Renal cortical epithelial cell (primary cell): ENCODE data around the gene MEOX2. TPM values are rescaled to one million over a fixed set of nuclear protein-coding genes. Genes with fewer than 3 reads are reported as not detected.

Source experiments
- DNase-seq: peaks from one replicate; pipeline ENCODE4 v3.0.0-alpha.2; 2011; ENCODE audit warnings: low read depth
- total RNA-seq: library from RNA; depleted of rRNA; stranded (reverse); fragments of >200 nt; gene quantifications from 2 replicates; pipeline ENCODE4 v1.2.3, GENCODE V29; 2014

The MEOX2 gene
- total RNA-seq: 0.05 TPM in 1 of 2 replicates, not detected in the other

DNA sequence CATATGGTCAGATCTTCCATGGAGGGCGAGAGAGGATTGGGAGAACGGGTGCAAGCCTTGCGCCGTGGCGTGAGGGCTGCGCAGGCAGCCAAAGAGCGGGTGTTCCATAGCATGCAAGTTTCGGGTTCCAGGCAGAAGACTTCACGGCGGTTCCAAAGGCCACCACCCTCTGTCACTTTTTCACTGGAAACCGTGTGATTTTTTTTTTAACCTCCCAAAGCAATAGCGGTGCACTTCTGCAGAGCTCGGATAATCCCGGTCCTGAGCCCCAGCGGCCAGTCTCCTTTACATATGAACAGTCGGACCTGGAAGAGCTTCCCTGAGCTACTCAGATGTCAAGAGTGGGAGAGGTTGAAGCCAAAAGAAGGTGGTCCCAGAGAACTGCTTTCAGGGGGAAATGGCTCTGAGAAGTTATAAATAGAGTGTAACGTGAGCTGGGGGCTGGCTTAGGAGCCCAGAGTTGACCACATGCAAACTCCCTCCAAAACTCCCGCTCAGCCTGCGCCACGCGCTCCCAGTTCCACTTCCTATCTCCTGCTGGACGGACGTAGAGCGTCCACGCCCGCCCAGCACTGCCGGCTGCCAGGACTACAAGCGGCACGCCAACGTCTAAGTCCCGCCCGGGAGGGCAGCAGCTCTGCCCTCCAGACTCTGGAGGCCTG lies at the start of gene MEOX2:
TSS of gene MEOX2 (minus strand) at position 389 of the 662 bp plus-strand sequence. CDS start at position 108, 281 bp downstream.
- DNase-seq: peak; percentile 13

DNA sequence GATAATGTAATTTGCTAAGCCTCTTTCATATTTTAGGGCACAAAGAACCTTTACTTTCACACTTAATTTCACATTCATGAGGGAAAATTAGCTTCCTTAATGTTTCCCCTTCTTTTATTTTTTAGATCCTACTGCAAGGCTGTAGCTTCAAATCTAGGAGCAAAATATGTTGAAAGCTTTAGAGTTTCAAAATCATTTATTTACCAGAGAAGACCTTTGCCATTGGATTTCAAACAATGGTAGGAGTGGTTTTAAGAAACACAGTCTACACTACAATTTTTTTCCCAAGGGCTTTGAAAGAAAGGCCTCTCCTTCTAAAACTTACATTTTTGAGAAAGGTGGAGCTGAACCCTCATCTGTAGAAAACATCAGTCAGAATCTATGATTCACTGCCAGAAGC lies 43.3 kb upstream of the MEOX2 start:
- no peak for DNase-seq

DNA sequence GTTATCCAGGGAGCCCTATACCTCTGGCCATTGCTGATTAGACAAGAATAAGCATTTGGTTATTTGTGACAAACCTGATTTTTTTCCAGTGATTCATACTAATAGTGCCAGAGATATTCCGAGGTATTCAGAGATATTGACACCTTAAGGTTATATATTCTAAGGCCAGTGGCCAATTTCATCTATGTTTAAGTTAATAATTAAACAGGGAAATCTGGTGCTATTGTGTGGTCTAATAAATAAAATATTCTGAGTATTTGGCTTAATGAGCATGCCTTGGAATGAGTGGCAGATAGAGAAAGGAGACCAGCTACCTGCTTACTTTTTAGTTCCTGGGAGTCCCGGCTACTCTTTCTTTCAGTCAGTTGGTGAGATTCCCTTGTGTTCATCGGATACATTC lies 38.6 kb upstream of the MEOX2 start:
- peak; percentile 66 for DNase-seq

DNA sequence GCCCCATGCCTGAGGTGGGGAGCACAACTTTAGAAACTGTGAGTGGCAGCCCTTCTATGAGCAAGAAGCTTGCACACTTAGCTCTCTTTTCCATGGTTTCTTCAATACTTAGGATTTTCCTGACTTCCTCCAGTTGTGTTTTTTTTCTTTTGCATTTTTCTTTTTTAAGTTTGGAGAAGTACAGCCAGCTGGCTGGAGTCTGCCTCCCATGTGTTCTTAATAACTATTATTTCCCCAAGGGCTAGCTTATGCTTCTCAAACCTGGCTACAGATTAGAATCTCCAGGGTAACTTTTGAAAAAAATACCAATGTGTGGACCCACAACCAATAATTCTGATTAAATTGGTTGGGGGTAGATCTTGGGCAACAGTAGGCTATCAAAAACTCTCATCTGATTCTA lies 37.4 kb upstream of the MEOX2 start:
- DNase-seq: no peak

DNA sequence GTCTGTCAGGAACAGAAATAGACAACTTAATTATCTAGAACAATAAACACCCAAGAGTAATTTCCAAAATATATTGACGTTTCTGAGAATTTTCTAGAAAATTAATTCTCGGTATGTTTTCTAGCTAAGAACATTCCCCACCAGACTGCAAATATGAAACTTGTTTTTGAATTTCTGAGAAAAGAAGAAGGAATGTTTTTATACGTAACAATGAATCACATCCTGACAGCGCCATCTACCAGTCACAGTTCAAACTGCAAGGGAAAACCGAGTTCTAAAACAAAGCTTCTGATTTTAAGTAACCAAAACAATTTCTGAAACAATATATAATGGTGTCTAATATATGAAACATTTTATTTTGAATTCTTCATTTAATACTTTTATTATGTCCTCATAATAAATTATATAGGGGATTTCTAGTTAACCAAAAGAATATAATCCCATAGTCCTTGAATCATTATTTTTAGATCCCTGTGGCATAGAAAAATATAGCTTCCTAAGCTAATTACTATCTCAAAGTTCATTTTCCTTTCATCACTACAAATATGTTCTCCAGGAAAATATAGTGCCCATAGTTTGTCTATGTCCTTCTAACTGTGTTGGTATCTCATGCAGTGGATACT lies 34.5 kb upstream of the MEOX2 start:
- peak; percentile 50 for DNase-seq

DNA sequence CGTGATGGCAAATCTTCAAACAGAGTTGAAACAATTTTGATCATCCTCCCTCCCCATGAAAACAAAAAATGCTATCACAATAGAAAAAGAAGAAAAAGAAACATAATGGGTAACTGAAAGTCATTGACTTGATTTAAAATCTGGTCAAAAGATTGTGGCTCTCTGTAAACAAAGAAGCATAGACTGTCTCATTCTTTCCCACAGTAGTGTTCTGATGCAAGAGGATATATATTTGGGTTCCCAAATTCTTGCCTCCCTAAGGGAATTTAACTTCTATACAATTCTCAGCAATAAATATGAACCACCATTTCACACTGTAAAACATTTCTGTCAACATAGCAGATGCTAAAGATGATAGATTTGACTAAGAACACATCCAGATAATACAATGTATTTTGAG lies 32.8 kb upstream of the MEOX2 start:
- no peak for DNase-seq

DNA sequence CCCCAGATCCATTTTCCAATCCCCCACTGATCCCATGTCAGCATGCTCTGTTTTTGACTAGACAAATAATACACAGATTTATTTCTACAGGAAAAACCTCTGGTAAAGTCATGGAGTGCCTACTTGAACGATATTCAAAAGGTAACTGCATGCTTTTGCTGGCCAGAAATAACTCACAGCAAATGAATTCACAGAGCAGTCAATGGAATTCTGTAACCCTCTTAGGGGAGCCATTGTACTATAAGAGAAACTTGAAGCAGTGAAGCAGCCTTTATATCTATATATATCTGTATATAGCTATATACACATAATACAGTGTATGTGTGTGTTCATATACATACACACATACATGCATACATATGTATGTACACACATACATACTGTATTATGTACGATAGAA lies 29.0 kb upstream of the MEOX2 start:
- DNase-seq: no peak

DNA sequence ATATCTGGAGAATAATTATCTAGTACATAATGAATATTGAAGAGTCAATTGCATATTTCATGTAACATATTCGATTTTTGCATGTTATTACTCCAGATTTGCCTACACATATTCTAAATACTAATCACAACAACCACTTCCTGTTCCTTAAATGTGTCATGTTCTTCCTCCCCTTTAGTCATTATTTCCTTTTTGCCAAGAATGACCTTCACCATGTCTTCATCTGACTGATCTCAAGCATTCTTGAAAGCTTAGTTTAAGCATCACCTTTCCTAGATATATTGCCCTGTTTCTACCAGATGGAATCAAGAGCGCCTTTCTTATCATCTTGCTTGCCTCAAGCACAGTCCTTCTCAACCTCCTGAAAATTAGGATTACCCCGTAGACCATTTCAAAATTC lies 23.5 kb upstream of the MEOX2 start:
- DNase-seq: no peak

DNA sequence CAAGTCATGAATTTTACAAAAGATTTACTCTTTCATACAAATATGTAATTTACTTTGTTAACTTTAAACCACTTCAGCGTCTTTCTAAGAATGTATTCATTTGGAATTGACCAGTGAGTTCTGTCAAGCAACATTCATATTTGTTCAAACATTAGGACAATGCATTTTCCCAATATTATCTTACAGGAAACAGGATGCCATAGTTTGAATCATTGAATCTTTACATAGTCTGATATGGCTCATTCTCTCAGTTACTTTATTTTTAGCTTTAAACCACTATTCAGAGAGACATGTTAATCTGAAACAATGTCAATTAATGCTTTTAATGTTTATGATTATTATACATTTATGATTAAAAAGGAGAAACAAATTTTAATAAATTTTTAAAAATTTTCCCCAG lies 21.1 kb upstream of the MEOX2 start:
- DNase-seq: no peak

DNA sequence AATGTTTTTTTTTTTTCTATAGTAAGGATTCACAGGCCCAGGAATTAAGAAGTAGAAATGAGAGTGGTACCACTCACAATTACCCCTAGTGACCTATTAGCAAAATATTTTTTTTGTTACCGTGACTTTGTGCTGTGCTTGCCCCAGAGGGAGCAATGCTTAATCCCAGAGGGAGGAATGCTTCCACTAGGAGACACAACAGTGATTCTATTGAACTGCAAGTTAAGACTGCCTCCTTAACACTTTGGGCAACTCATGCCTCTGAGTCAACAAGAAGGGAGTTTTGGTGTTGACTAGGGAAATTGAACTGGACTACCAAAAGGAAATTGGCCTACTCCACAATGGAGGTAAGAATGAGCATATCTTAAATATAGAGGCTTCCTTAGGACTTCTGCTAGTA lies 17.2 kb upstream of the MEOX2 start:
- DNase-seq: no peak

DNA sequence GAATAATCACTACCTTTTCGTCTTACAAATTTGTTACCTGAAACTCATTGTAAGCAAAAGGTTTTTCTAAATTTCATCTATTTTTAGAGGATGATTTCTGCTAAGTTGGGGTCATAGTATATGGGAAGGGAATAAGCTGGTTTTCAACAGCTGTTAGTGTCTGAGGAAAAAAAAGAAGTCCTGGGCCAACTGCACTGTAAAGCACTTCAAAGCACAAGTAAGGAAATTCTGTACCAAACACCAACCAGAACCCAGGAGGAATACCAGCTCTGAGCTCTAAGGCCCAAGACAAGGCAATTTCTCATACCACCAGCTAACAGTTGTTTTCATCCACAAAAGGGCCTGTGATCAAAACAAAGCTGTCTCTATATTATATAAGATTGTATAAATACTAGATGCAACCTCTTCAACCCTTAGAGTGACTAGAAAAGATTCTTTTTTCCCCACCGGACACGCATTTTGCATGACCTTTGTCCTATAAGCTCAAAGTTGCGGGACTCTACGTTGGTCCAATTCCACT lies 6.1 kb upstream of the MEOX2 start:
- no peak for DNase-seq

DNA sequence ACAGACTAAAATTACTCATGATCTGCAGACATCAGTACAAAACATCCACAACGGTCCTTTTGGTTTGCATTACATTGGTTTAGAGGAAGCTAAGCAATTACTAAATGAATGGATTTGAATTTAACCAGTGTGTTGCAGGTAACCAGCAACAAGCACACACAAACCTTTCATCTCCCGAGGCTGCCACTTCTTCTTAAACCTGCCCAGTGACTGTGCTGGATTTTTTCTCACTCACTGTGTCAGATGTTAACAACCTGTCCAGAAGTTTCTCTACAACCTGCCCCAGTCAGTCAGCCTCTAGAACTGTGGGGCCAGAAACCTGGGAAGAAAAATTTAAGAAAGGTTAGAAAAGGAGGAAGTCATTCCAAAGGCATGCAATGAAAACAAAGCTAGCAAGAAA lies 2.4 kb upstream of the MEOX2 start:
- no peak for DNase-seq

DNA sequence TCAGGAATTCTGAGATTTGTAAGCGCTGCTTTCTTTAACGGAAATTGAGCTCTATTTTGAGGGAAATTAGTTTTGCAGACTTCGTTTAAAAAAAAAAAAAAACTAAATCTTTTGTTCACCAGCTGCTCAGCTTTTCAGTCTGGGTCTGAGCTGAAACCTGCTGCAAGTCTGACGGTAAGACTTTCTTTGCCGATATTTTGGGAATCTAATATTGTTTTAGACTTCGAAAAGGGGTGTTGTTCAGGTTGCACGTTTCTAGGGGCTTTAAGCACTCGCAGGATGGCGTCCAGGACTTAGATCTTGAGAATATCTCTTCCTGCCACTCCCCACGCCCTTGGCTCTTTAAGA lies 1.8 kb upstream of the MEOX2 start:
- DNase-seq: no peak

DNA sequence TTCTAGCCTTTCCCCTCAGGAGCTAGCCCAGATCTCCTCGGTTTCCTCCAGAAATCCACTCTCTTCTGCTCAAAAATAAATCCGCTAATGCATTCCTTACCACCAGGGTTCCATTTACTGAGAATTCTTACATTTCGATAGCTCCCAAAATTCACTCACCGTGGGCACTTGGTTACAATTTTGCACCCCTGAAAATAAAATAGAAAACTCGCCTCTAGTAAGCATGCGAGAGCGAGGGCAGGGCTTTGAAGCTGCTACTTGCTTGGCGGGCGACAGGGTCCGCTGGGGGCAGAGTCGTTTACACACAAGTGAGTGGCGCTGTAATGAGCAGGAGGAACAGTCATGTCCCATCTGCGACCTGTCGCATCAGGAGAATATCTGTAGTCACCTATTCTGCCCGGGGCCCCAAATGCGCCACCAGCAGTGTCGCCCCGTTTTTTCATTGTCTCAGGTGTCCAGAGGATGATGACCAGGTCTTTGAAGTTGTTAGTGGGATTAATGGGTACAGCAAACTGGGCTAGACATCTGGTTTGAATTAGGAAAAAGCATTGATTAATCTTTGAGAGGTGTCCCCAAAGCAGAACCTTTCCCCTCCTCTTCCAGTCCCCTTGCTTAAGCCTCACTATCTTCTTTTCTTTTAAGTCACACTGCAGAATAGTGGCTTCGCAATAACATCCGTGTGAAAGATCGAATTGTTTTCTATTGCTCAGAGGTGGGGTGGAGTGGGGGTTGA lies 1.2 kb upstream of the MEOX2 start:
- no peak for DNase-seq

DNA sequence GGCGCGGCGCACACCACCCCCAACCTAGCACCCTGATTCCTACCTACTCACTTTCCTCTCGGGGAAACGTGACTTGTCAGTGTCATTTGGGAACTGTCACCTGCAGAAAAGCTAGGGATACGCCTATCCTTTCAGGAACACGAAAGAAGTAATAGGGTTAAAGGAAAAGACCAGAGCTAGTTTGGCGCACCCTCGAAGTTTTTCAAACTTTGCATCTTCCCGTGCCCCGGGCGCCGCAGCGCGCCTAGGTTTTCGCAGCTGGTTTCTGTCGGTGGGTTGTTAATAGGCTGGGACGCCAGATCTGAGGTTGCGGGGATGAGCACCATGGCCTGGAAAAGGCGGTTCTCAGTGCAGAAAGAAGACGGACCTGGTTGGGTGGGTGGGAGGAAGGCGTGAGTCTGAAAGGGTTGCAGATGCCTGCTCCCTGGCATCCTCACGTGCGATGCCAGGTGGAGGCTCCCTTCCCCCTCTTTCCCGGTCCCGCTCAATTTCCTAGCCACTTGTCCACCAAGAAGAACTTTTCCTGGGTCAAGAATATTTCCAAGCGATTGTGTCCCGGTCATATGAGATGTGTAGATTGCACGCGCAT lies 568 bp upstream of the MEOX2 start:
- DNase-seq: no peak

DNA sequence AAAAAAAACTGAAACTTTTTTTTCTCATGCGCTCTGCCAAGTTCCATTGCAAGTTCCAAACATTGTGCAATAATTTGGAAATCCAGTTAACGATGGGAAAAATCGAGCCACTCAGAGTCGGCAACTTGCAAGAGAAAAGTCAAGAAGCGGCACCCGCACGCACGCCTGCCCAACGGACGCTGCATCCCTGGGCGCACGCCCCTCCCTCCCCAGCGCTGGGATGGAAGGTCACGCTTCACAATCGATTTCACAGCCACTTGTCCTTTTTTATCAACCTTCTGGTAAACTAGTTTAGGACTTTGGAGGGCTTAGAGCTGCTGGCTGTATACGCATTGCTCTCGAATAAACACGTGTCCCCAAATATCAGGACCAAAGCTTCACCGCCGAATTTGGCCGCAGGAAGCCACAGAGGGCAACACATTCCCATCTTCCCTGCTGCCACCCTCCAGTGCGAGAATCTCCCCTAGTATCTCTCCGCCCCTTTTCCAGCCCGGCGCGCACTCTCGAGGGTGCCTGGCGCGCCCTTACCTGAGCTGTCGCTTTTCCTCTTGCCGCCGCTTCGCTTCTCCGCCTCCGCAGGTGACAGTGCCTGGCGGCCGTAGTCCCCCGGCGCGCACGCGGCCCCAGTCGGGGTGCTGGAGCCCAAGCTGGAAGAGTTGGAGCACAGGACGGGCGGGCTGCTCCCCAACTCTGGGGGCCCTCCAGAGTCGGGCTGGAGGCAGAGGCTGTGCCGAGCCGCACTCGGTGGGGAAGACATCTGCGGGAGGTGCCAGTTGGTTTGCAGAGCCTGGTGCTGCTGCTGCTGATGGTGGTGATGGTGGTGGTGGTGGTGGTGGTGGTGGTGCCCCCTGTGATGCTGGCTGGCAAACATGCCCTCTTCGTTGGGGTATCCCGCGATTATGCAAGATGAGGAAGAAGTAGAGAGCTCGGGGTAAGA lies 857 bp downstream of the MEOX2 start:
- peak; percentile 64 for DNase-seq

DNA sequence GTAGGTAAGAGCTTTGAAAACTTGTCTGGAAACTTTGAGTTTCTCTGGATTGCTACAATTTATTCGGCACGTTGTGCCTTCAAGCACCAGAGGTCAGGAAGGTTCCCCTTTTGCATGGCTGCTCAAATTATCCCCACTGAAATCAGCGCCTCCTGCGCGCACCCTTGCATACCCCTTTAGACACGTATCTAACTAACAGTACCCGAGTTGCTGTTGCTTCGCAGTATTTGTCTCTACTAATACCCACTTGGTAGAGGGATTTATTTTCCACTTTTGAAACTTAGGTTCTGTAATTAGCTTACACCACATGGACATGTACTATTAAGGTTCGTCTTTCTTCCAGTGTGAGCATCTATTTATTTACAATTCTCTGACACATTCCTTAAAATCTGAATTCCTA lies 1.6 kb downstream of the MEOX2 start:
- no peak for DNase-seq

DNA sequence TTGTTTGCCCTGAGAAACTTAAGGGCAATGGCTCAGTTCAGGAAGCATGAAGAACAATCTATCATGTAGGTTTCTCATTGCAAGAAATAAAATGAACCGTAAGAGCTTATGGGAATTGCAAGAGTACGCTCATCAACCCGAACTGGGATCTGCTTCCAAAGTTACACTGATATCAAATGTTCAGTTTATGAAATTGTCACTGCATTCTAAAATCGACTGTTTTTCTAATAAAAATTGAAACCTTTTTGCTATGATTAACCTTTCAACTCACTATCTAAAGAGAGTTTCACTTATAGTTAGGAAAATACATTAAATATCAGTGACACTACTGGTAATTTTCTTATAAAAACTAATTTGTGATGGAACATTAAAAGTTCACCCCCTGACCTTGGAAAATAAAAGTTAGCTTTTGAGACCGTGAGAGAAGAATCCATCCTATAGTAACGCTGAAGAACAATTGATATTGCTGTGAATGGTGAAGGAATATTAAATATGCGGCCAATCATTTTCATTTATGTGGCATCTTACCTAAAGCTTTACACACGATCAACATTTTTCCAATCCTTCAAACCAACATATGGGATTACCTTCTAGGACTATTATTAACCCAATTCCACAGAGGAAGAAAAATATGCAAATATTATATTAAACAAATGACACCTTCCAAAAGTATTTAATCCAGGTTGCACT lies 2.2 kb downstream of the MEOX2 start:
- no peak for DNase-seq

DNA sequence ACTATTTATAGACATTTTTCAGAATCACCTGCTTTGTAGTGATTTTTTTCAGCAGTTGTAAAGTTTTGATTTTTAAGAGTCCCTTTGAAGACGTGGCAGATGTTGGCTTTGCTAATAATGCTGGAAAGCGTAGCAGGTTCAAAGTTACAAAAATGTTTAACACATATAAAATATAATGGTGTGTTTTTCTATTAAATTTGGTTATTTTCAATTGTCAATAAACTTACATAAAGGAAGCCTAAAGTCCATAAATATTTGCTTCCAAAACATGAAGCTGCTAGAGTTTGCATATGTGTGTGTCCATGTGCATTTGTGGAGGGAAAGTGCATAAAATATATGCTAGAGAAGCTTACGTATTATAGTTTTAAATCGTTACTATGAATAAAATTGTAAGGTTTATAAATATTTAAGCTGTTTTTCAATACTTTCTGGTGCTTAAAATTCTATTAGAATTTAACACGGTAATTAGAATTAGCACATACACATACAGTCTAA lies 3.7 kb downstream of the MEOX2 start:
- no peak for DNase-seq

DNA sequence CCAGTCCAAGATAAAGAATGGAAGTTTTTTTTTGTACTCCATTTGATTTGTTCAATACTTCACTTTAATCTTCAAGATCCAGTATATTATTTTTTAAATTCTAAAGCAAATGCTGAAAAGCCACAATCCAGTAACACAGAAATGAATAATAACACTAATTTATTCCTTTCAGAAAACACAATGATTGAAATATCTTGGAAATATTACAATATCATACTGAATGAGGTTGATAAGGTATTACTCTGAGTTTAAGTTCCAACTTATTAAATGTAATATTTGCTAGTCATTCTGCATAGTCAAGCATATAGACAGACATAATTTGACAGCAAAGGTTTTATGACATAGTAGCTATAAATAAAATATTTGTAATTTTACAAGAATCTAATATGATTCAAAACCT lies 4.4 kb downstream of the MEOX2 start:
- no peak for DNase-seq

DNA sequence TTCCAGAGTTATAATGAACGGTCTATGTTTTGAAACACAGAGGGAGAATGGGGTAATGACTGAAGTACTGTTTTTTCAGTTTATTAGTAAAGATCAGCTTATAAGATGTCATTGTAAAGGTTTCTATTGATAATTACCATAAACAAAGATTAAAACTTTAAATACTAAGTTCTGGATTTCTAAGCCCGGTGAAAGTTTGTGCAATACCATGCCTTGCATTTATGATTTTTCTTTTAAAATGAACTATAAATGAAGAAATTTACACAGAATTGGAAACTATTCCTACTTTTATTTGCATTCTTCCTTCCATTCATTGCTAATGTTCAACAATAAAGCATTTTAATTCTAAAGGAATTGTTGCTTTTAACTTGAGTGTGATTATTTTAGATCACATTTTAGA lies 4.9 kb downstream of the MEOX2 start:
- DNase-seq: no peak
